IPS-18a (cell line): ENCODE measurements around the gene SEZ6L.

Experiments used
- H3K27ac ChIP-seq: one replicate; pipeline ENCODE4 v1.5.1; 2013; ENCODE audit warnings: low read length
- H3K27me3 ChIP-seq: one replicate; pipeline ENCODE4 v1.6.1; 2013; ENCODE audit warnings: mild to moderate bottlenecking, low read length; ENCODE audit not compliant: control insufficient read depth, insufficient read depth
- H3K36me3 ChIP-seq: one replicate; pipeline ENCODE4 v1.6.1; 2013; ENCODE audit warnings: low read depth, low read length; ENCODE audit not compliant: control insufficient read depth
- H3K4me1 ChIP-seq: one replicate; pipeline ENCODE4 v1.6.1; 2013; ENCODE audit warnings: low read depth, low read length; ENCODE audit not compliant: control insufficient read depth
- H3K4me3 ChIP-seq: one replicate; pipeline ENCODE4 v1.5.1; 2013; ENCODE audit warnings: low read length
- H3K9ac ChIP-seq: one replicate; pipeline ENCODE4 v1.6.1; 2013; ENCODE audit warnings: mild to moderate bottlenecking, low read length, moderate library complexity
- H3K9me3 ChIP-seq: one replicate; pipeline ENCODE4 v1.6.1; 2013; ENCODE audit warnings: low read depth, low read length; ENCODE audit not compliant: control insufficient read depth

The SEZ6L gene

DNA sequence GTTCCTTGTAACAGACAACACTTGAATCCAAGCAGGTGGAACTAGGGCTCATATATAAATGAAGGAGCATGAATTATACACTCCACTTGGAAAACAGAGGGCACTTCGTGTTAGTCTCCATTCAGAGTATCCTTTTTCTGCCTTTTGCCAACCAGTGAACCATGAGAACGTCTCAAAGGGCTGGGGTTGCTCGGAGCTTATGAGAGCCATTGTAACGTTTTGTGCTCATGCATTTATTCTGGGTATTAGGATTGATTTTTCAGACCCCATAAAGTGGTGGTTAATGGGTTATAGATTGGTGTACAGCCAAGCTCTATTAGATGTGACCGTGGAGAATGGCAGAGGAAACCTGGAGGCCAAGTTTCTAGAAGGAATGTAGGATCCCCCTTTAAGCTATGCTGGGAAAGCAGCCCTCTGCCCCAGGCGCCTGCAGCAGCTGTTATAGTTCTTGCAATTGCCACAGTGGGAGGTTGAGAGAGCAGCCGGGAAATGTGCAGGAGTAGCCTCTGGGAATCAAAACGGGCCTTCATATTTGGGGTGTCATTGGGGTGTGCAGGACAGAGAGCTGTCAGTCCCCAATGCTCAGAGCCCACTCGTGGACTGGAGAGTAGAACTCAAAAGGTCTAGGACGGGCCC, 205.2 kb downstream of the SEZ6L start:
- no peak overlapping the region for H3K27ac ChIP-seq
- no peak overlapping the region for H3K9ac ChIP-seq
- H3K27me3 ChIP-seq: no peaks in the 10 kb centered on the region
- no peaks in the 10 kb centered on the region for H3K36me3 ChIP-seq
- H3K4me1 ChIP-seq: peaks cover 6% of the 10 kb centered on the region
- no peaks in the 10 kb centered on the region for H3K9me3 ChIP-seq
- H3K4me3 ChIP-seq: no peak overlapping the region

GRCh38 chr22:26377170-26377830, 208.0 kb downstream of the SEZ6L start:
- Histone ChIP-seq H3K27me3 (no peaks in the 10 kb centered on the region), H3K9me3 (no peaks in the 10 kb centered on the region), H3K4me1 (peaks cover 6% of the 10 kb centered on the region), H3K9ac (no peak overlapping the region), H3K4me3 (no peak overlapping the region), H3K27ac (no peak overlapping the region), H3K36me3 (no peaks in the 10 kb centered on the region)

- no peaks in the 10 kb centered on the region for H3K36me3 ChIP-seq
Observed at GRCh38 chr22:26380072-26380830, 211.0 kb downstream of the SEZ6L start.

GRCh38 chr22:26382782-26383181, 213.5 kb downstream of the SEZ6L start:
- no peak overlapping the region for H3K9ac ChIP-seq
- H3K4me1 ChIP-seq: peaks cover 7% of the 10 kb centered on the region
- H3K27ac ChIP-seq: no peak overlapping the region
- H3K36me3 ChIP-seq: no peaks in the 10 kb centered on the region
- no peaks in the 10 kb centered on the region for H3K27me3 ChIP-seq
- H3K4me3 ChIP-seq: no peak overlapping the region
- H3K9me3 ChIP-seq: no peaks in the 10 kb centered on the region

More at GRCh38 chr22:26380072-26380830, 211.0 kb downstream of the SEZ6L start:
- Histone ChIP-seq H3K4me1 (peaks cover 7% of the 10 kb centered on the region), H3K4me3 (no peak overlapping the region), H3K9ac (no peak overlapping the region), H3K9me3 (no peaks in the 10 kb centered on the region), H3K27me3 (no peaks in the 10 kb centered on the region), H3K27ac (no peak overlapping the region)

GRCh38 chr22:26383968-26384556, 214.8 kb downstream of the SEZ6L start:
- Histone ChIP-seq H3K4me3 (no peak overlapping the region), H3K9me3 (no peaks in the 10 kb centered on the region), H3K27me3 (no peaks in the 10 kb centered on the region), H3K4me1 (peaks cover 7% of the 10 kb centered on the region), H3K36me3 (no peaks in the 10 kb centered on the region), H3K27ac (no peak overlapping the region), H3K9ac (no peak overlapping the region)

DNA sequence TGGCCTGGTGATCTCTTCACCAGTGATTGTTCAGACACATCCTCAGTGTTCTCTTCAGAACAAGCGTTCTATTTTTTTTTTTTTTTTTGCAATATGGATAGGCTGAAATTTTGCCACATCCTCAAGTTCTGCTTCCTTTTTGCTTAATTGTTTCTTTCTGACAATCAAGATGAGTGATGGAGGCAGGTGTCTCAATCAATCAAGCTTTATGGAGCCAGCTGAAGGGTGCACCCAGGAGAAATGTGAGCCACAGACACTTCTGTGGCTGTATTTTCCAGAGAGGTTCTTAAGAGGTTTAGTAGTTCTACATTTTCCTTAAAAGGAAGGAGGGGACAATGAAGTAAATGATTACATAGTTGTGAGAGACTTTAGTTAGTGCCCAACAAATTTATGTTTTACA, 215.9 kb downstream of the SEZ6L start:
- Histone ChIP-seq H3K9ac (no peak overlapping the region), H3K27ac (no peak overlapping the region), H3K36me3 (no peaks in the 10 kb centered on the region), H3K4me3 (no peak overlapping the region), H3K9me3 (no peaks in the 10 kb centered on the region), H3K4me1 (peaks cover 7% of the 10 kb centered on the region), H3K27me3 (no peaks in the 10 kb centered on the region)

GRCh38 chr22:26389125-26389524, 219.9 kb downstream of the SEZ6L start:
- no peak overlapping the region for H3K4me3 ChIP-seq
- H3K9me3 ChIP-seq: no peaks in the 10 kb centered on the region
- H3K27me3 ChIP-seq: no peaks in the 10 kb centered on the region
- no peak overlapping the region for H3K27ac ChIP-seq
- H3K36me3 ChIP-seq: no peaks in the 10 kb centered on the region
- peaks cover 5% of the 10 kb centered on the region for H3K4me1 ChIP-seq
- no peak overlapping the region for H3K9ac ChIP-seq

DNA sequence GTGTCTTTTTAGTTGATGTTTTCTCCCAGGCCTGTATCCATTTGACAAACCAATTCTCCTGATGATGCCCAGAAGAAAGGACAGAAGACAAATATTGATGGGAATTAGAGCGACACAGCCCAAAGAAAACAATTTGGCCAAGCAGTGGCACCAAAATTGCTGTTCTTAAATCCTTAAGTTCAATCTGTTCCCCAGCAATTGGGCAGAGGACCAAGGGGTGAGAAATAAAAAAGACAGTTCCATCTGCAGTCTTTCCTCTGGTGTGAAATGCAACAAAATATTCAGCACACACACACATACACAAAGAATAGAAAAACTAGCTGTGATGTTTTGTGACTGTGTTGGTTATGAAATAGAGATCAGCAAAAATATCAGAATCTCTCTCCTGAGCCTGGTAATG, 221.8 kb downstream of the SEZ6L start:
- H3K9me3 ChIP-seq: no peaks in the 10 kb centered on the region
- H3K27me3 ChIP-seq: no peaks in the 10 kb centered on the region
- H3K36me3 ChIP-seq: no peaks in the 10 kb centered on the region
- peaks cover 11% of the 10 kb centered on the region for H3K4me1 ChIP-seq
- H3K4me3 ChIP-seq: no peak overlapping the region
- H3K9ac ChIP-seq: no peak overlapping the region
- no peak overlapping the region for H3K27ac ChIP-seq

DNA sequence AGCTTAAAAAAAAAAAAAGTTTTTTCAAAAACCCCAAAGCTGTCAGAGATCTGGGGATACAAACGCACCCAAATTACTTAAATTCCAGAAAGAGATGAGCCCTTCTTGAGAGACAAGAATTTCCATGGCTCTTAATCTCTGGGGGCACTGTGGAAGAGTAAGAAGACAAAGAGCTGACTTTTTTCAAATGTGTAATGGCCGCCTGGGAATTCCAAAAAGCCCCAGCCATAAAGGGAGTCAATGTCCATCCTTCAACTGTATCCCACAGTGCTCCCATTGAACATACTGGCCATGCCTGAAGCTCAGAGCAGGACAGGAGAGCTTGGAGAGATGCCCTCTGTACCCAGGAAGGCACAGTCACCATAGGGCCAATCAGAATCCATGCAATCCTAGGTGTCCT, 222.4 kb downstream of the SEZ6L start:
- Histone ChIP-seq H3K9me3 (no peaks in the 10 kb centered on the region), H3K27ac (no peak overlapping the region), H3K9ac (no peak overlapping the region), H3K4me1 (peaks cover 15% of the 10 kb centered on the region), H3K27me3 (no peaks in the 10 kb centered on the region), H3K4me3 (no peak overlapping the region), H3K36me3 (no peaks in the 10 kb centered on the region)

DNA sequence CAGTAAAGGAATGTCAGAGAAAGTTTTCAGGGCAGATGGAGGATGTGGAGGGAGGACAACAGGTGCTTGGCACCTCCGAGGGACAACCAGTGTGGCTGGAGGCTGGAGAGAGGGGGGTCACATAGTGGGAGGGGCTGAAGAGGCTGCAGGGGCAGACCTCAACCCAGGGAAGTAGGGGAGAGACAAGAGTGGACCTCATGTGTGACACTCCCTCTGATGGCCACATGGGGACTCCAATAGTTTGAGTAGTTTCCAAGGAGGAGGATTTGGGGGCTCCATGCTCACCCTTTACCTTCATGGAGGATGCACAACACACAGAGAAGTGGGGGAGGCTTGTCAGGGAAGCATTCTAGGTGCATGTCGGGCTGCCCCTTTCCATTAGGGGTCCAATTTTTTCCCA, 224.7 kb downstream of the SEZ6L start:
- Histone ChIP-seq H3K9me3 (no peaks in the 10 kb centered on the region), H3K36me3 (no peaks in the 10 kb centered on the region), H3K27me3 (no peaks in the 10 kb centered on the region), H3K27ac (no peak overlapping the region), H3K4me1 (peaks cover 15% of the 10 kb centered on the region), H3K4me3 (no peak overlapping the region), H3K9ac (no peak overlapping the region)

GRCh38 chr22:26394777-26395176, 225.5 kb downstream of the SEZ6L start:
- no peak overlapping the region for H3K9ac ChIP-seq

More at GRCh38 chr22:26394777-26395176, 225.5 kb downstream of the SEZ6L start:
- H3K27me3 ChIP-seq: no peaks in the 10 kb centered on the region
- no peak overlapping the region for H3K4me3 ChIP-seq
- H3K9me3 ChIP-seq: no peaks in the 10 kb centered on the region
- no peaks in the 10 kb centered on the region for H3K36me3 ChIP-seq
- peak overlapping the region; percentile 60 for H3K27ac ChIP-seq
- H3K4me1 ChIP-seq: peaks cover 15% of the 10 kb centered on the region
